ENCODE measurements around the gene SAMM50. TPM values are rescaled to one million over a fixed set of nuclear protein-coding genes. Genes with fewer than 3 reads are reported as not detected.

Gene SAMM50
- total and polyA plus RNA-seq, 4 donors = 19.2 to 30.1 (median 26.0) TPM

GRCh38 chr22:44045145-44045544 is 89.9 kb downstream of the SAMM50 start:
- H3K4me3 ChIP-seq (ENCODE audit: low read depth in 1 of 3, low read length in 3 of 3) = no peak overlapping the region
- no peaks in the 10 kb centered on the region for H3K4me1 ChIP-seq (ENCODE audit: control insufficient read depth in 4 of 4, insufficient read depth in 4 of 4, low read length in 3 of 4)
- H3K27me3 ChIP-seq (ENCODE audit: control insufficient read depth in 4 of 4, insufficient read depth in 4 of 4, low read length in 3 of 4) = no peaks in the 10 kb centered on the region
- no peak for DNase-seq (ENCODE audit: low spot score)
- WGBS = 96% methylated on average over 1 of the region's 1 CpG
- no peaks in the 10 kb centered on the region for H3K36me3 ChIP-seq (ENCODE audit: control insufficient read depth in 4 of 4, insufficient read depth in 3 of 4, low read depth in 1 of 4, low read length in 3 of 4)
- no peaks in the 10 kb centered on the region for H3K9me3 ChIP-seq (ENCODE audit: control insufficient read depth in 4 of 4, low read length in 3 of 4)
- no peak overlapping the region for H3K27ac ChIP-seq (ENCODE audit: low read depth in 1 of 2, low read length in 2 of 2)
- TF ChIP-seq FOXA1 (IDR thresholded peaks at IDR 0.05) (no peak), ATF3 (IDR thresholded peaks at IDR 0.05) (no peak), HNF4A (conservative IDR thresholded peaks at IDR 0.05) (no peak)
- H3K9ac ChIP-seq (ENCODE audit: low read depth in 1 of 2, low read length in 2 of 2) = no peak overlapping the region

Other genes with a start within 250 kb of the SAMM50 start
- 1 to 10 TPM in 1 of 2 donors, under 1 TPM in 1; 0.14 to 2.1 TPM for gene EFCAB6, start 143.1 kb upstream of the SAMM50 start, total RNA-seq
- under 1 TPM; 0.42 to 0.64 TPM for gene EFCAB6, start 143.1 kb upstream of the SAMM50 start, polyA plus RNA-seq
- gene SULT4A1, start 92.9 kb upstream of the SAMM50 start, total RNA-seq = under 1 TPM; 0.08 to 0.37 TPM
- gene SULT4A1, start 92.9 kb upstream of the SAMM50 start, polyA plus RNA-seq = not detected
- gene PNPLA5, start 63.4 kb upstream of the SAMM50 start, total RNA-seq = not detected
- not detected for gene PNPLA5, start 63.4 kb upstream of the SAMM50 start, polyA plus RNA-seq
- gene PNPLA3, start 31.6 kb upstream of the SAMM50 start, total RNA-seq = 10 to 100 TPM; 29.6 to 59.1 TPM
- gene PNPLA3, start 31.6 kb upstream of the SAMM50 start, polyA plus RNA-seq = 10 to 100 TPM; 15.9 to 19.9 TPM
- gene PARVB, start 68.9 kb downstream of the SAMM50 start, total RNA-seq = 10 to 100 TPM; 14.0 to 55.5 TPM
- 10 to 100 TPM in 1 of 2 donors, 1 to 10 TPM in 1; 3.2 to 21.5 TPM for gene PARVB, start 68.9 kb downstream of the SAMM50 start, polyA plus RNA-seq
- 10 to 100 TPM in 1 of 2 donors, 1 to 10 TPM in 1; 8.9 to 12.1 TPM for gene PARVG, start 225.5 kb downstream of the SAMM50 start, total RNA-seq
- gene PARVG, start 225.5 kb downstream of the SAMM50 start, polyA plus RNA-seq = 1 to 10 TPM; 4.0 to 4.3 TPM

Measured in liver (tissue), 9 donors.